Measurements from ENCODE around the gene KLHL25. TPM values are rescaled to one million over a fixed set of nuclear protein-coding genes. Genes with fewer than 3 reads are reported as not detected.

KLHL25 gene
- total RNA-seq, 3 donors from 2014 or later, result 10.9 to 21.0 (median 15.1) TPM

GRCh38 chr15:85793641-85794597 lies 806 bp downstream of the KLHL25 start:
- H3K9me3 ChIP-seq, result no peaks in the 10 kb centered on the region
- no peaks in the 10 kb centered on the region for H3K27me3 ChIP-seq
- H3K27ac ChIP-seq, result peak overlapping the region; percentile 75 to 94
- peak in 1 of 2 donors; percentile 37 for DNase-seq (ENCODE audit: low spot score in 2 of 2)
- H3K4me3 ChIP-seq, result peak overlapping the region; percentile 64 to 90 (median 80)
- TF ChIP-seq CTCF (IDR thresholded peaks at IDR 0.05), result no peak
- TF ChIP-seq POLR2A (IDR thresholded peaks at IDR 0.05), result no peak
- H3K36me3 ChIP-seq, result no peaks in the 10 kb centered on the region
- intact Hi-C loops (cut with DNase I; ENCODE audit: low total_unique reads), result no loop called here
- peaks cover 2 to 11% of the 10 kb centered on the region in 2 donors for H3K4me1 ChIP-seq

- no peaks in the 10 kb centered on the region for H3K27me3 ChIP-seq
- DNase-seq (ENCODE audit: low spot score in 2 of 2), result no peak
- peak overlapping the region in 1 of 2 donors; percentile 75 for H3K27ac ChIP-seq
- no peaks in the 10 kb centered on the region for H3K36me3 ChIP-seq
- peaks cover 2 to 11% of the 10 kb centered on the region in 2 donors for H3K4me1 ChIP-seq
- intact Hi-C loops (cut with DNase I; ENCODE audit: low total_unique reads), result no loop called here
- no peaks in the 10 kb centered on the region for H3K9me3 ChIP-seq
- H3K4me3 ChIP-seq, result peak overlapping the region; percentile 64 to 90 (median 80)
- TF ChIP-seq POLR2A (IDR thresholded peaks at IDR 0.05), result no peak
Observed at GRCh38 chr15:85792912-85793590, 1.7 kb downstream of the KLHL25 start.

GRCh38 chr15:85792102-85792731 lies 2.5 kb downstream of the KLHL25 start:
- no peaks in the 10 kb centered on the region for H3K9me3 ChIP-seq
- TF ChIP-seq CTCF (IDR thresholded peaks at IDR 0.05) (no peak), POLR2A (IDR thresholded peaks at IDR 0.05) (no peak), POLR2AphosphoS5 (IDR thresholded peaks at IDR 0.05) (no peak)
- peak overlapping the region in 1 of 3 donors; percentile 90 for H3K4me3 ChIP-seq
- H3K27me3 ChIP-seq, result no peaks in the 10 kb centered on the region
- intact Hi-C loops (cut with DNase I; ENCODE audit: low total_unique reads), result no loop called here
- no peak for DNase-seq (ENCODE audit: low spot score in 2 of 2)
- no peaks in the 10 kb centered on the region for H3K36me3 ChIP-seq
- peaks cover 2 to 11% of the 10 kb centered on the region in 2 donors for H3K4me1 ChIP-seq
- no peak overlapping the region for H3K27ac ChIP-seq

- Histone ChIP-seq H3K4me3 (no peak overlapping the region), H3K36me3 (no peaks in the 10 kb centered on the region), H3K27me3 (no peaks in the 10 kb centered on the region), H3K9me3 (no peaks in the 10 kb centered on the region), H3K4me1 (peaks cover 6 to 27% of the 10 kb centered on the region in 2 donors), H3K27ac (peak overlapping the region in 1 of 2 donors; percentile 48)
- intact Hi-C loops (cut with DNase I; ENCODE audit: low total_unique reads), result no loop called here
- no peak for DNase-seq (ENCODE audit: low spot score in 2 of 2)
- TF ChIP-seq CTCF (IDR thresholded peaks at IDR 0.05), result no peak
- TF ChIP-seq POLR2AphosphoS5 (IDR thresholded peaks at IDR 0.05), result no peak
- TF ChIP-seq POLR2A (IDR thresholded peaks at IDR 0.05), result no peak
Observed at GRCh38 chr15:85789496-85789875, 5.2 kb downstream of the KLHL25 start.

- Histone ChIP-seq H3K36me3 (no peaks in the 10 kb centered on the region), H3K4me1 (peaks cover 6 to 27% of the 10 kb centered on the region in 2 donors), H3K27me3 (no peaks in the 10 kb centered on the region), H3K27ac (peak overlapping the region; percentile 4 to 48), H3K4me3 (no peak overlapping the region), H3K9me3 (no peaks in the 10 kb centered on the region)
- DNase-seq (ENCODE audit: low spot score in 2 of 2), result peak in 1 of 2 donors; percentile 64
- TF ChIP-seq POLR2AphosphoS5 (IDR thresholded peaks at IDR 0.05), result no peak
- no peak for TF ChIP-seq POLR2A (IDR thresholded peaks at IDR 0.05)
- TF ChIP-seq CTCF (IDR thresholded peaks at IDR 0.05), result no peak
- intact Hi-C loops (cut with DNase I; ENCODE audit: low total_unique reads), result no loop called here
Observed at GRCh38 chr15:85788771-85789495, 5.8 kb downstream of the KLHL25 start.
